Measurements from ENCODE around the gene ELAC2.

DNA sequence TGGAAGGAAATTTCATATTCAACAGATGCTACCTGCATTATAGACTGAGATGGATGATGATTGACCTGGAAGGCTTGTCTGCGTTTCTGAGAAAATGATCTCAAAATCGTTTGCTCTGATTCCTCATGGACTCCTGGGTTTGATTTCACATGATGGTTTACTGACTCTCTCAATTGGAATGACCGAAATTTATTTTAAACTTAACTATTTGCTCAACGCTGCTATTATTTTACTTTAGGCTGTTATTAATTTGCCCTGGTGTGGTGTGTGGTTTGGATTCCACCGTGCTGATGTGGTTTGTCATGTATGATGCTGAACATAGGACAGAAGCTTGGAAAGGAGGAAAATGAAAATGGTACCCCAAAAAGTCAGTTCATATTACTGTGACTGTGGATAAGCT lies 37.3 kb upstream of the ELAC2 start:
- no peak for TF ChIP-seq SUZ12 (IDR thresholded peaks at IDR 0.05; ENCODE audit: extremely low read depth, insufficient read depth, insufficient read length)
- no peak for TF ChIP-seq ZNF274 (IDR thresholded peaks at IDR 0.05; ENCODE audit: low read depth, low read length)

Measured in NT2/D1 (cell line).